HPDE6-E6E7 (cell line): ENCODE data around the gene INTS7.
A peak's percentile ranks its signal among the peaks of the same experiment; 100 is the strongest.
"Not testable (repeated sequence)": the region's sequence is repeated elsewhere in the genome, so short reads cannot be mapped to it uniquely, and the experiment has no call there.

Source experiments
- DNase-seq: peaks from one replicate; pipeline ENCODE4 v3.0.0; 2011; ENCODE audit warnings: missing footprints; ENCODE audit errors: extremely low spot score

Gene INTS7

GRCh38 chr1:211978596-211978995 lies 56.8 kb downstream of the INTS7 start:
- DNase-seq, result no peak

GRCh38 chr1:211975152-211975941 lies 60.0 kb downstream of the INTS7 start:
- DNase-seq, result no peak

GRCh38 chr1:211973541-211973940 lies 61.8 kb downstream of the INTS7 start:
- no peak for DNase-seq

- no peak for DNase-seq
Measured at GRCh38 chr1:211968200-211968834, 67.0 kb downstream of the INTS7 start.

GRCh38 chr1:211967704-211968103 lies 67.7 kb downstream of the INTS7 start:
- DNase-seq, result no peak

GRCh38 chr1:211965108-211965805 lies 70.1 kb downstream of the INTS7 start:
- no peak for DNase-seq

- no peak for DNase-seq
Measured at GRCh38 chr1:211959680-211960079, 75.7 kb downstream of the INTS7 start.

- DNase-seq, result no peak
Measured at GRCh38 chr1:211959221-211959620, 76.1 kb downstream of the INTS7 start.

GRCh38 chr1:211954028-211954427 lies 81.3 kb downstream of the INTS7 start:
- not testable (repeated sequence) for DNase-seq

- DNase-seq, result not testable (repeated sequence)
Measured at GRCh38 chr1:211953543-211953942, 81.8 kb downstream of the INTS7 start.

- DNase-seq, result no peak
Measured at GRCh38 chr1:211952299-211952698, 83.1 kb downstream of the INTS7 start.

GRCh38 chr1:211951856-211952255 lies 83.5 kb downstream of the INTS7 start:
- peak; percentile 93 for DNase-seq

GRCh38 chr1:211948377-211948776 lies 87.0 kb downstream of the INTS7 start:
- DNase-seq, result no peak

- DNase-seq, result no peak
Measured at GRCh38 chr1:211947396-211948295, 87.7 kb downstream of the INTS7 start.

GRCh38 chr1:211944733-211945500 lies 90.4 kb downstream of the INTS7 start:
- DNase-seq, result peak; percentile 95

GRCh38 chr1:211942583-211942982 lies 92.8 kb downstream of the INTS7 start:
- DNase-seq, result no peak

GRCh38 chr1:211939876-211940468 lies 95.4 kb downstream of the INTS7 start:
- no peak for DNase-seq

- no peak for DNase-seq
Measured at GRCh38 chr1:211938561-211938997, 96.8 kb downstream of the INTS7 start.

GRCh38 chr1:211937422-211937821 lies 97.9 kb downstream of the INTS7 start:
- not testable (repeated sequence) for DNase-seq

GRCh38 chr1:211935448-211935970 lies 99.8 kb downstream of the INTS7 start:
- DNase-seq, result no peak
